GM12878 (cell line): ENCODE results near the gene HPS5. TPM values are rescaled to one million over a fixed set of nuclear protein-coding genes. Genes with fewer than 3 reads are reported as not detected.

Source experiments
- ATAC-seq: fragments of 200-7000 bp; cut with Tn5 transposase; 3 replicates; pipeline ENCODE4 v1.9.1; 2020; ENCODE audit warnings: mild to moderate bottlenecking, moderate library complexity
- BruUV-seq: library from RNA; stranded (reverse); fragments of 400-500 nt; replicated peaks from 2 replicates; lab custom pipeline; 2021; lab: Mats Ljungman, UMichigan
- CTCF ChIA-PET: fragments of 300-600 bp; sonication (Branson Sonifier 250); formaldehyde crosslinking; extraction: SDS; loops from one replicate; lab custom pipeline; 2021; ENCODE audit warnings: inconsistent platforms; lab: Yijun Ruan, JAX
- POLR2A ChIA-PET: fragments of 350-600 bp; formaldehyde crosslinking; extraction: SDS; loops from one replicate; lab custom pipeline; 2021; ENCODE audit warnings: inconsistent platforms; lab: Charles Lee
- RAD21 ChIA-PET: fragments of 300-600 bp; sonication (Branson Sonifier 250); formaldehyde crosslinking; loops from one replicate; lab custom pipeline; 2023; ENCODE audit warnings: antibody characterized with exemption; ENCODE audit not compliant: unreplicated experiment; lab: Charles Lee
- SMC1A ChIA-PET: fragments of 300-600 bp; sonication (Branson Sonifier 250); formaldehyde crosslinking; loops from one replicate; lab custom pipeline; 2023; ENCODE audit not compliant: unreplicated experiment, uncharacterized antibody; lab: Charles Lee
- DNase-seq: peaks from one replicate; pipeline ENCODE4 v3.0.0-alpha.2; 2011; ENCODE audit warnings: low read depth, low spot score
- FAIRE-seq: peaks from 3 replicates; lab custom pipeline; 2011; peaks lifted over from hg19 to GRCh38; lab: Jason Lieb, UNC
- H2AFZ ChIP-seq: 2 replicates; pipeline ENCODE4 v1.6.0; 2011; ENCODE audit warnings: low read depth, low read length, control low read depth; ENCODE audit not compliant: control insufficient read depth
- H3K27ac ChIP-seq: 2 replicates; pipeline ENCODE4 v1.5.1; 2011; ENCODE audit warnings: control low read depth; ENCODE audit not compliant: control insufficient read depth, insufficient read depth
- H3K27me3 ChIP-seq, 2 experiments: replicated peaks in 1 of 2; 2 replicates each; pipeline versions ENCODE4 v1.6.0 to v1.6.1; 2011; ENCODE audit warnings: low read length in 1 of 2; ENCODE audit not compliant: control insufficient read depth in 2 of 2, insufficient read depth in 2 of 2
- H3K36me3 ChIP-seq, 2 experiments: 2 replicates each; pipeline ENCODE4 v1.5.1; 2011; ENCODE audit warnings: low read length in 1 of 2; ENCODE audit not compliant: control insufficient read depth in 2 of 2, insufficient read depth in 2 of 2
- H3K4me1 ChIP-seq: 2 replicates; pipeline ENCODE4 v1.6.1; 2011; ENCODE audit warnings: mild to moderate bottlenecking, low read length, moderate library complexity, mixed read lengths; ENCODE audit not compliant: control insufficient read depth, insufficient read depth
- H3K4me2 ChIP-seq: 2 replicates; pipeline ENCODE4 v1.6.0; 2011; ENCODE audit warnings: control low read depth; ENCODE audit not compliant: control insufficient read depth, insufficient read depth
- H3K4me3 ChIP-seq: fragments of 200-600 bp; sonication (generic); 2 replicates; pipeline ENCODE4 v1.5.1; 2016
- H3K79me2 ChIP-seq: 2 replicates; pipeline ENCODE4 v1.6.0; 2011; ENCODE audit warnings: low read length; ENCODE audit not compliant: control insufficient read depth, insufficient read depth
- H3K9ac ChIP-seq: 2 replicates; pipeline ENCODE4 v1.8.0; 2011; ENCODE audit warnings: low read length, control low read depth, mixed read lengths; ENCODE audit not compliant: control insufficient read depth, insufficient read depth
- H3K9me3 ChIP-seq: replicated peaks from 3 replicates; pipeline ENCODE4 v1.5.1; 2011; ENCODE audit warnings: mild to moderate bottlenecking, low read length; ENCODE audit not compliant: control insufficient read depth, insufficient read depth
- H4K20me1 ChIP-seq: 2 replicates; pipeline ENCODE4 v1.6.0; 2011; ENCODE audit not compliant: control insufficient read depth, insufficient read depth
- ASH2L ChIP-seq: fragments of 300-600, 200-600 bp; sonication (generic); IDR thresholded peaks from 2 replicates; pipeline ENCODE4 v1.6.1; 2017; ENCODE audit warnings: low read depth, mild to moderate bottlenecking, borderline replicate concordance
- BCL11A ChIP-seq: IDR thresholded peaks from 2 replicates; pipeline ENCODE4 v1.6.1; 2011; ENCODE audit warnings: low read depth, low read length
- CEBPB ChIP-seq, 2 experiments: fragments of 150-350 bp in 1 of 2; IDR thresholded peaks; 2 replicates each; pipeline ENCODE4 v1.6.1; 2012 to 2014; ENCODE audit warnings: low read depth in 2 of 2, low read length in 2 of 2, borderline replicate concordance in 1 of 2, inconsistent platforms in 1 of 2
- FOXM1 ChIP-seq: IDR thresholded peaks from 2 replicates; pipeline ENCODE4 v1.6.1; 2012; ENCODE audit warnings: low read depth, mild to moderate bottlenecking, inconsistent platforms, low read length, moderate library complexity
- PML ChIP-seq: IDR thresholded peaks from 2 replicates; pipeline ENCODE4 v1.6.1; 2012; ENCODE audit warnings: low read length, inconsistent platforms
- RELA ChIP-seq: fragments of 450-650 bp; IDR thresholded peaks from 2 replicates; pipeline ENCODE4 v1.8.0; 2014; ENCODE audit warnings: borderline replicate concordance; ENCODE audit not compliant: partially characterized antibody
- SMC3 ChIP-seq: IDR thresholded peaks from 2 replicates; pipeline ENCODE4 v1.6.1; 2011; ENCODE audit warnings: low read length, improper control_type of control experiment, borderline replicate concordance
- SREBF1 ChIP-seq: IDR thresholded peaks from 2 replicates; pipeline ENCODE4 v1.6.1; 2012; ENCODE audit warnings: mild to moderate bottlenecking, low read length
- SRF ChIP-seq, 2 experiments: IDR thresholded peaks; 2 replicates each; pipeline ENCODE4 v1.6.1; 2011; ENCODE audit warnings: low read depth in 2 of 2, low read length in 2 of 2, mild to moderate bottlenecking in 1 of 2, moderate library complexity in 1 of 2
- TAF1 ChIP-seq: IDR thresholded peaks from 2 replicates; pipeline ENCODE4 v1.6.1; 2011; ENCODE audit warnings: mild to moderate bottlenecking, low read depth, low read length, borderline replicate concordance
- TCF7 ChIP-seq: IDR thresholded peaks from 2 replicates; pipeline ENCODE4 v1.6.1; 2014; ENCODE audit warnings: antibody characterized with exemption, borderline replicate concordance
- ZNF24 ChIP-seq: fragments of 450-650 bp; IDR thresholded peaks from 2 replicates; pipeline ENCODE4 v1.6.1; 2017; ENCODE audit warnings: antibody characterized with exemption, mild to moderate bottlenecking
- ZNF592 ChIP-seq: fragments of 450-650 bp; IDR thresholded peaks from 2 replicates; pipeline ENCODE4 v1.6.1; 2017; ENCODE audit warnings: mild to moderate bottlenecking, moderate library complexity
- WGBS: methylation state at CpG from one replicate; pipeline ENCODE4 v1.1.6; 2016; ENCODE audit warnings: low lambda C conversion rate; ENCODE audit not compliant: insufficient replicate concordance, insufficient coverage; ENCODE audit errors: missing lambda C conversion rate; 5-methylcytosine and 5-hydroxymethylcytosine counted together
- in situ Hi-C: fragments of 300-500 bp; cut with MboI; formaldehyde crosslinking; loops from 9 replicates; pipeline ENCODE4 v1.14.3; 2018; ENCODE audit warnings: mixed read lengths
- intact Hi-C: fragments of 100-400 bp; cut with micrococcal nuclease; formaldehyde crosslinking; loops from one replicate; pipeline ENCODE4 v1.14.2; 2022; ENCODE audit not compliant: unreplicated experiment
- polyA plus RNA-seq, 11 experiments: library from polyadenylated mRNA; depleted of rRNA in 4 of 11; unstranded in 6 of 11; stranded (reverse) in 5 of 11; fragments of >200 nt; fragmentation: Nextera tagmentation in 4 of 11; fragmentation: Illumina TruSeq in 1 of 11; extraction: Ambion mirVana in 4 of 11; extraction: Trizol in 1 of 11; gene quantifications; 1 replicate in 1 of 11; 2 replicates in 10 of 11; pipeline versions ENCODE4 v1.2.1 to v1.2.3, GENCODE V29; 2011 to 2016; ENCODE audit warnings: inconsistent platforms in 2 of 11, missing spikeins in 2 of 11, low read depth in 1 of 11
- total RNA-seq, 4 experiments: library from RNA; depleted of rRNA in 3 of 4; stranded (reverse); fragments of >200 nt in 3 of 4; fragmentation: Illumina TruSeq in 1 of 4; extraction: Trizol in 1 of 4; gene quantifications; 2 replicates each; pipeline versions ENCODE4 v1.2.1 to v1.2.3, GENCODE V29; 2013 to 2021
- TF ChIP-seq, protein P1 (sequence below): IDR thresholded peaks from 2 replicates; pipeline ENCODE4 v1.6.1; 2011; ENCODE audit warnings: borderline replicate concordance, low read depth, mild to moderate bottlenecking, moderate library complexity, mixed read lengths, low read length; ENCODE audit not compliant: insufficient read depth; ENCODE audit errors: extremely low read length

Gene HPS5
- total and polyA plus RNA-seq, 10 of the 15 experiments (the other 5 are each of a cell fraction or from before 2014, with no cell fraction given), result 11.9 to 32.6 (median 23.5) TPM

DNA sequence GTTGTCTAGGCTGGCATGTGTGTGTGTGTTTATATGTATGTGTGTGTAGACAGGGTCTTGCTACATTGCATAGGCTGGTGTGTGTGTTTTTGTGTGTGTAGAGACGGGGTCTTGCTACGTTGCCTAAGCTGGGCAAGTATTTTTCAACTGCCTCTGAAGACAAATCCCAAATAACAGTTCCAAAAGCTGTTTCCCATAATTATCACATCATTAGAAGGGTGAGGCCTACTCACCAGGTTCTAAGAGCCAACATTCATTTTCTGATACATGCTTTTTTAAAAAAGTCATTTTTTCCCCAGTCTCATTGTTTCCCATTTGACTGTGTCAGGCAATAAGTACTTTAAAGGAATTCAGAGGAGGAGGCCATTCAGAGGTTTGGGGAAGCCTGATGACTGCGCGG lies 33.0 kb downstream of the HPS5 start:
- H3K36me3 ChIP-seq, result peaks cover 16 to 45% of the 10 kb centered on the region in 2 experiments

DNA sequence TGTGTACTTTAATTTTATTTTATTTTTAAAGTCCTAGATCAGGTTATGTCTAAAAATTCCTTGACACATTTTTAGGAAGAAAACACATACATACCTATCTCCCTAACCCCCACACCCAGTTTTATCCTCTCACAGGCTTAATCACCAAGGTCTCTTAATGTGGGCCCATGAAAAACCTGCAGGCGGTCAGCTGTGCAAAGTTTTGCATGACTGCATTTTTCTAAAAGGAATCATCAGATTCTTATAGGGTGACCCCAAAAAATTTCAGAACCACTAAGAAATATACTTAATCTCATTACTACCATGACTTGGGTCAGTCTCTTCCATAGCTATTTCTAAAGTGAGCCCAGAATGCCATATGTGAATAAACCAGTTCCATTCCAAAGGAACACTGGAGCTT lies 36.1 kb downstream of the HPS5 start:
- no peak overlapping the region for H3K9ac ChIP-seq
- H3K27me3 ChIP-seq, result no peaks in the 10 kb centered on the region
- H3K4me3 ChIP-seq, result no peak overlapping the region
- FAIRE-seq (no peak), ATAC-seq (no peak), DNase-seq (no peak)
- no peaks in the 10 kb centered on the region for H4K20me1 ChIP-seq
- 100% methylated on average over 1 of the region's 1 CpG for WGBS
- no TSS peak for BruUV-seq
- TF ChIP-seq ASH2L (no peak), CEBPB (IDR thresholded peaks at IDR 0.05; ENCODE audit: borderline replicate concordance in 1 of 2, low read depth in 2 of 2, low read length in 2 of 2) (no peak), TCF7 (no peak), ZNF592 (no peak), RELA (no peak)
- TF ChIP-seq, protein P1, sequence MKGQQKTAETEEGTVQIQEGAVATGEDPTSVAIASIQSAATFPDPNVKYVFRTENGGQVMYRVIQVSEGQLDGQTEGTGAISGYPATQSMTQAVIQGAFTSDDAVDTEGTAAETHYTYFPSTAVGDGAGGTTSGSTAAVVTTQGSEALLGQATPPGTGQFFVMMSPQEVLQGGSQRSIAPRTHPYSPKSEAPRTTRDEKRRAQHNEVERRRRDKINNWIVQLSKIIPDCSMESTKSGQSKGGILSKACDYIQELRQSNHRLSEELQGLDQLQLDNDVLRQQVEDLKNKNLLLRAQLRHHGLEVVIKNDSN, result no peak
- in situ Hi-C loops (no loop called here), intact Hi-C loops (no loop called here)
- H3K27ac ChIP-seq, result no peak overlapping the region
- SMC1A ChIA-PET, result interaction anchor here (1.0 to 3.4 kb wide), 3 partner anchors 13 to 41 kb away, joined by 3 to 17 read pairs (median 5); no protein-coding TSS in a partner anchor
- H3K36me3 ChIP-seq, result peaks cover 16 to 46% of the 10 kb centered on the region in 2 experiments
- H3K4me2 ChIP-seq, result no peak overlapping the region
- H2AFZ ChIP-seq, result no peak overlapping the region
- CTCF ChIA-PET, result interaction anchor here (0.8 to 1.6 kb wide), 4 partner anchors 9 to 36 kb away, joined by 3 to 6 read pairs (median 4); partner anchors contain the start of gene HPS5
- H3K4me1 ChIP-seq, result no peaks in the 10 kb centered on the region
- RAD21 ChIA-PET, result interaction anchor here (1.1 kb wide), 1 partner anchor 42 kb away, joined by 3 read pairs; no protein-coding TSS in a partner anchor
- H3K79me2 ChIP-seq, result no peaks in the 10 kb centered on the region
- POLR2A ChIA-PET, result no interaction called here
- H3K9me3 ChIP-seq, result no peaks in the 10 kb centered on the region

More for the DNA sequence above, 33.0 kb downstream of the HPS5 start:
- Histone ChIP-seq H2AFZ (no peak overlapping the region), H3K4me3 (no peak overlapping the region), H3K9me3 (no peaks in the 10 kb centered on the region), H3K27me3 (no peaks in the 10 kb centered on the region), H3K4me2 (no peak overlapping the region), H3K27ac (no peak overlapping the region), H3K4me1 (no peaks in the 10 kb centered on the region), H3K79me2 (no peaks in the 10 kb centered on the region), H3K9ac (no peak overlapping the region), H4K20me1 (no peaks in the 10 kb centered on the region)
- CTCF ChIA-PET, result interaction anchor here (0.9 to 1.0 kb wide), 2 partner anchors 45 to 415 kb away, joined by 3 to 4 read pairs; no protein-coding TSS in a partner anchor
- DNase-seq (no peak), ATAC-seq (no peak), FAIRE-seq (no peak)
- intact Hi-C loops, result no loop called here
- no peak for TF ChIP-seq FOXM1
- no peak for TF ChIP-seq BCL11A
- no peak for TF ChIP-seq ZNF24
- TF ChIP-seq SRF (IDR thresholded peaks at IDR 0.05; ENCODE audit: low read depth in 2 of 2, low read length in 2 of 2), result no peak
- TF ChIP-seq SREBF1, result no peak
- no peak for TF ChIP-seq TAF1
- TF ChIP-seq SMC3, result no peak
- TF ChIP-seq PML, result no peak
- in situ Hi-C loops, result no loop called here
- POLR2A ChIA-PET, result interaction anchor here (1.0 to 1.1 kb wide), 2 partner anchors 33 to 342 kb away, joined by 3 to 5 read pairs; partner anchors contain the start of gene HPS5
- SMC1A ChIA-PET, result interaction anchor here (0.8 to 2.0 kb wide), 3 partner anchors 12 to 45 kb away, joined by 3 to 9 read pairs (median 3); no protein-coding TSS in a partner anchor
- BruUV-seq, result no TSS peak
- WGBS, result 100% methylated on average over 4 of the region's 4 CpGs
- RAD21 ChIA-PET, result no interaction called here
